Measurements from ENCODE around the gene TMEM33.

TMEM33 gene

GRCh38 chr4:41992967-41993857 is 58.0 kb downstream of the TMEM33 start:
- no peak overlapping the region for H3K4me3 ChIP-seq (ENCODE audit: low read depth in 1 of 2, low read length in 2 of 2)
- H3K9me3 ChIP-seq (ENCODE audit: control insufficient read depth in 1 of 2, low read length in 2 of 2): no peaks in the 10 kb centered on the region
- H3K27me3 ChIP-seq (ENCODE audit: control insufficient read depth in 1 of 2, insufficient read depth in 2 of 2, low read length in 2 of 2): no peaks in the 10 kb centered on the region
- H3K9ac ChIP-seq (ENCODE audit: low read depth in 1 of 2, low read length in 2 of 2): no peak overlapping the region
- peaks cover 12 to 21% of the 10 kb centered on the region in 2 donors for H3K4me1 ChIP-seq (ENCODE audit: control insufficient read depth in 1 of 2, insufficient read depth in 2 of 2, low read length in 2 of 2)
- no peaks in the 10 kb centered on the region for H3K36me3 ChIP-seq (ENCODE audit: control insufficient read depth in 1 of 2, insufficient read depth in 2 of 2, low read length in 2 of 2)
- no peak overlapping the region for H3K27ac ChIP-seq (ENCODE audit: low read depth, low read length)

DNA sequence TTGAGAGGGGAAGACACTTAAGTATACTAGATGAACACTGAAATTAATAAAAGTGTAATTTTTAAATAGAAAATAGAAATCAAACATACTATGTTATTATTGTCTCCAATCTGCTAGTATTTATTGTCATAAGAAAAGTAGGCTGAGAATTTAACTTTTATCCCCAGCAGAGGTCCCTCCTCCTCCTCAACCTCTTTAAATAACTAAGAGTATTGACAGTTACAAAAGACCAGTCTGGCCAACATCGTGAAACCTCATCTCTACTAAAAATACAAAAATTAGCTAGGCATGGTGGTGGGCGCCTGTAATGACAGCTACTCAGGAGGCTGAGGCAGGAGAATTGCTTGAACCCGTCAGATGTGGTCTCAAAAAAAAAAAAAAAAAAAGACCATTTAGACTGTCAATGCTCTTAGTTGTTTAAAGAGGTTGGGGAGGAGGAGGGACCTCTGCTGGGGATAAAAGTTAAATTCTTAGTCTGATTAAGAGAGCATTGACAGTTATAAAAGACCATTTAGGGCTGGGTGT is 59.3 kb downstream of the TMEM33 start:
- Histone ChIP-seq H3K4me3 (ENCODE audit: low read depth in 1 of 2, low read length in 2 of 2) (no peak overlapping the region), H3K36me3 (ENCODE audit: control insufficient read depth in 1 of 2, insufficient read depth in 2 of 2, low read length in 2 of 2) (no peaks in the 10 kb centered on the region), H3K27me3 (ENCODE audit: control insufficient read depth in 1 of 2, insufficient read depth in 2 of 2, low read length in 2 of 2) (no peaks in the 10 kb centered on the region), H3K9me3 (ENCODE audit: control insufficient read depth in 1 of 2, low read length in 2 of 2) (no peaks in the 10 kb centered on the region), H3K4me1 (ENCODE audit: control insufficient read depth in 1 of 2, insufficient read depth in 2 of 2, low read length in 2 of 2) (peaks cover 12 to 18% of the 10 kb centered on the region in 2 donors), H3K9ac (ENCODE audit: low read depth in 1 of 2, low read length in 2 of 2) (no peak overlapping the region), H3K27ac (ENCODE audit: low read depth, low read length) (no peak overlapping the region)

- peaks cover 0 to 4% of the 10 kb centered on the region in 2 donors for H3K36me3 ChIP-seq (ENCODE audit: control insufficient read depth in 1 of 2, insufficient read depth in 2 of 2, low read length in 2 of 2)
- no peaks in the 10 kb centered on the region for H3K9me3 ChIP-seq (ENCODE audit: control insufficient read depth in 1 of 2, low read length in 2 of 2)
- H3K4me3 ChIP-seq (ENCODE audit: low read depth in 1 of 2, low read length in 2 of 2): no peak overlapping the region
- no peak overlapping the region for H3K27ac ChIP-seq (ENCODE audit: low read depth, low read length)
- no peak overlapping the region for H3K9ac ChIP-seq (ENCODE audit: low read depth in 1 of 2, low read length in 2 of 2)
- no peaks in the 10 kb centered on the region for H3K27me3 ChIP-seq (ENCODE audit: control insufficient read depth in 1 of 2, insufficient read depth in 2 of 2, low read length in 2 of 2)
- no peaks in the 10 kb centered on the region for H3K4me1 ChIP-seq (ENCODE audit: control insufficient read depth in 1 of 2, insufficient read depth in 2 of 2, low read length in 2 of 2)
These were observed 62.8 kb downstream of the TMEM33 start for GRCh38 chr4:41998019-41998418.

GRCh38 chr4:41999321-41999720 is 64.1 kb downstream of the TMEM33 start:
- H3K36me3 ChIP-seq (ENCODE audit: control insufficient read depth in 1 of 2, insufficient read depth in 2 of 2, low read length in 2 of 2): peaks cover 0 to 5% of the 10 kb centered on the region in 2 donors
- H3K4me3 ChIP-seq (ENCODE audit: low read depth in 1 of 2, low read length in 2 of 2): no peak overlapping the region
- H3K27me3 ChIP-seq (ENCODE audit: control insufficient read depth in 1 of 2, insufficient read depth in 2 of 2, low read length in 2 of 2): no peaks in the 10 kb centered on the region
- H3K9me3 ChIP-seq (ENCODE audit: control insufficient read depth in 1 of 2, low read length in 2 of 2): no peaks in the 10 kb centered on the region
- no peak overlapping the region for H3K9ac ChIP-seq (ENCODE audit: low read depth in 1 of 2, low read length in 2 of 2)
- no peak overlapping the region for H3K27ac ChIP-seq (ENCODE audit: low read depth, low read length)
- H3K4me1 ChIP-seq (ENCODE audit: control insufficient read depth in 1 of 2, insufficient read depth in 2 of 2, low read length in 2 of 2): no peaks in the 10 kb centered on the region

- H3K9me3 ChIP-seq (ENCODE audit: control insufficient read depth in 1 of 2, low read length in 2 of 2): no peaks in the 10 kb centered on the region
- no peaks in the 10 kb centered on the region for H3K27me3 ChIP-seq (ENCODE audit: control insufficient read depth in 1 of 2, insufficient read depth in 2 of 2, low read length in 2 of 2)
- H3K36me3 ChIP-seq (ENCODE audit: control insufficient read depth in 1 of 2, insufficient read depth in 2 of 2, low read length in 2 of 2): peaks cover 4 to 22% of the 10 kb centered on the region in 2 donors
- no peaks in the 10 kb centered on the region for H3K4me1 ChIP-seq (ENCODE audit: control insufficient read depth in 1 of 2, insufficient read depth in 2 of 2, low read length in 2 of 2)
- no peak overlapping the region for H3K4me3 ChIP-seq (ENCODE audit: low read depth in 1 of 2, low read length in 2 of 2)
- H3K9ac ChIP-seq (ENCODE audit: low read depth in 1 of 2, low read length in 2 of 2): no peak overlapping the region
- no peak overlapping the region for H3K27ac ChIP-seq (ENCODE audit: low read depth, low read length)
These were observed 73.0 kb downstream of the TMEM33 start for GRCh38 chr4:42008011-42008786.

Data from duodenal mucosa (tissue), 2 donors.